GM12874 (cell line): ENCODE results near the gene CYP46A1.

Experiments
- TF ChIP-seq, protein P1 (sequence below): IDR thresholded peaks from 2 replicates; pipeline ENCODE4 v1.5.1; 2011; ENCODE audit warnings: low read depth, mild to moderate bottlenecking, control low read depth, low read length, moderate library complexity; ENCODE audit not compliant: insufficient read depth

Gene CYP46A1

DNA sequence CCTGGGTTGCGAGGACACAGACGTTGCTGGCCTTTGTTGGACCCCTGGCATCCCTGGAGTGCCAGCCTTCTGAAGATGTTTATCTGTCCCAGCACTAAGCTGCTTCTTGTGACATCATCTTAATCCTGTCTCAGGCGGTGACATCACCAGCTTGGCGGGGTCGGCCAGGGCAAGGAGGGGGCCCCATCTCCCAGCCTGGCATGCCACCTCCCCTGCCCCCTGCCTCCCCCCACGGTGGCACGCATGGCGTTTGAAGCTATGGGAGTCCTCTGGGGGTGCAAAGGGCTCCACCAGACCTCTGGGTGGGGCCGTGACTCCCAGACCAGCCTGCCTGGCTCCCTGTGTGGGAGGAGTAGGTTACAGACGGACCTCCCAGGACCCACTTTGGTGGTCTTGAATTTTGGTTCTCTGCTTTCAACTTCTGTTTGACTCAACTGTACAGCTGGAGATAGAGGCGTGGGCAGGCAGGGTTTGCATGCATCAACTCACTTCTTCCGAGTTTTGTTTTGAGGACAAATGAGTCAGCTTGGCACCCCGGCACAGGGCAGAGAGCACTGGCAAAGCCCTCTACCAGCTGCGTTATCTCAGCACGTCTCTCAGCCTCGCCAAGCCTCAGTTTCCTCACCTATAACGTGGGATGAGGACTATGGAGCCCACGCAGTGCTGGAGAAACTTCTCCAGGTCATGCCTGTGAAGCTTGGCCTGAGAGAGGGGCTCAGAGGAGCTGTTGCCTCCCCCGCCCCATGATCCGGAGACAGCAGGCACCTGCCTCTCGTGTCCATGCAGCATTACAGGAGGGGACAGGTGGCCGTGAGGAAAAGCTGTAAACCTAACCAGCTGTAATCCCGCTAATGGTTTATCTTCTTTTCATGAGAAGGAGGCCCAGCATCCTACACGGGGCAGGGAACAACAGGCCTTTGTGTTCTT, 70.3 kb downstream of the CYP46A1 start:
- TF ChIP-seq, protein P1, sequence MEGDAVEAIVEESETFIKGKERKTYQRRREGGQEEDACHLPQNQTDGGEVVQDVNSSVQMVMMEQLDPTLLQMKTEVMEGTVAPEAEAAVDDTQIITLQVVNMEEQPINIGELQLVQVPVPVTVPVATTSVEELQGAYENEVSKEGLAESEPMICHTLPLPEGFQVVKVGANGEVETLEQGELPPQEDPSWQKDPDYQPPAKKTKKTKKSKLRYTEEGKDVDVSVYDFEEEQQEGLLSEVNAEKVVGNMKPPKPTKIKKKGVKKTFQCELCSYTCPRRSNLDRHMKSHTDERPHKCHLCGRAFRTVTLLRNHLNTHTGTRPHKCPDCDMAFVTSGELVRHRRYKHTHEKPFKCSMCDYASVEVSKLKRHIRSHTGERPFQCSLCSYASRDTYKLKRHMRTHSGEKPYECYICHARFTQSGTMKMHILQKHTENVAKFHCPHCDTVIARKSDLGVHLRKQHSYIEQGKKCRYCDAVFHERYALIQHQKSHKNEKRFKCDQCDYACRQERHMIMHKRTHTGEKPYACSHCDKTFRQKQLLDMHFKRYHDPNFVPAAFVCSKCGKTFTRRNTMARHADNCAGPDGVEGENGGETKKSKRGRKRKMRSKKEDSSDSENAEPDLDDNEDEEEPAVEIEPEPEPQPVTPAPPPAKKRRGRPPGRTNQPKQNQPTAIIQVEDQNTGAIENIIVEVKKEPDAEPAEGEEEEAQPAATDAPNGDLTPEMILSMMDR = no peak

DNA sequence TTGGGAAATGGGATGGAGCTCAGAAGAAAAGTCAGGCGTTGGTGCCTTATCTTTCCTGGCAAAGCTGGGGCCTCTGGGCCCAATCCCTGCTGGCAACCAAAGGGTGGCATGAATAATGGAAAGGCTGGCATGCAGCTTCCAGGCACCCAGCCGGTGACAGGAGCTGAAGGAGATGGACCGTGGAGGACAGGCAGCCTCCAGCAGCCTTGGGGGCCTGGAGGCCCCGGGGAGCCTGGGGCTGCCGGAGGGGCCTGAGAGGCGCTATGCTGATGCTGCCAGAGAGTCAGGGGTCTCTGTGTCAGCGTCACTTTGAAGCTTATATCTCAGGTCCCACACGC, 70.9 kb downstream of the CYP46A1 start:
- TF ChIP-seq, protein P1 = no peak

DNA sequence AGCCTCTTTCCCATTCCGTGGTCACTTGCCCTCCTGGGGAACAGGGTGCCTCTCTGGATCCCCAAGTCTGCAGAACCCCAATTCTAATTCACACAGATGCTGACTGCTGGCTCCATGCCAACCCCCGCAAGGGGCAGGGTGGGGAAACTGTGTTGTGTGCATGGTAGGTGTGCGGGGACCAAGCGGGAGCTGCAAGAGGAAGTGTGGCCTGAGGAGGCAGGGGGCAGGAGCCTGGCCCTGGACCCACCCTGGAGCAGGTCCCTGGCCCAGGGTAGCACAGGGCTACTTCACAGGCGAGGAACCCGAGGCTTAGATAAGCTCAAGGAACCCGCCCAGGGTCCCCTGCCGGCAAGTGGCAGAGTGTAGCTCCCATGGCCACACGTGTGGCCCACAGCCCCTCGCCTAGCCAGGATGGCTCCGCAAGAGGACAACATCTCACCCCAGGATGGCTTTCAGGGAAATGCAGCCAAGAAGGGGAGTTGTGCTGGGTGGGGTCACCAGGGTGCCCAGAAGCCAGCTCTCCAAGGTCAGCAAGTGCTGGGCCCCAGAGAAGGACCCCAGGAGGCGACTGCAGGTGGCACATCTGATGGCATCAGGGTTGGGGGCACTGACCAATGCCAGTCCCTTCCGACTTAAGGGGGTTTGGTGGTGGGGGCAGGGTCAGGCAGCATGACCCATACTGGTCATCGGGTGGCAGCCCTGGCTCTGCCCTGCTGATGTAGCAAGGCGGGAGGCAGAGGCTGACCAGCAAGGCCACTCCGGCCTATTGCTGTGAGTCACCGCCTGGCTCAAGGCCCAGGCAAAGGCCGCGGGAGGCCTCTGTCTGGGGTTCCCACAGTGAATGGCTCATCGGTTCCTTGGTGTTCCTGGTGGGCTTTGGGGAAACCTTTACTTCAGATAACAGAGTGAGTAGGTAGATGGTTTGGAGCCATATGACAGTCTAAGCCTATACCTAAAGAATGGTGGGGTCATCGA, 71.8 kb downstream of the CYP46A1 start:
- TF ChIP-seq, protein P1 = no peak

DNA sequence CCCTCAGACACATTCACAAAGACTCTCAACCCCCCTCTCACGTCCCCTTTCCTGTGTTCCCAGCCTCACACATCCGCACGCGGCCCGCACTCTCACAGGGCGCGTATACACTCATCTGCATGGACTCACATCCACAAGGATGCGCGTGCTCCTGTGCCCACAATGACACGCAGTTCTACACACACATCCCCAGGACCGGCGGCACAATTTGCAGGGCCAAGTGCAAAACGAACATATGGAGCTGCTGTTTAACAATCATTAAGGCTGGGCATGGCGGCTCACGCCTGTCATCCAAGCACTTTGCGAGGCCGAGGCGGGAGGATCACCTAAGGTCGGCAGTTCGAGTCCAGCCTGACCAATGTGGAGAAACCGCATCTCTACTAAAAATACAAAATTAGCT, 72.7 kb downstream of the CYP46A1 start:
- TF ChIP-seq, protein P1 = no peak

DNA sequence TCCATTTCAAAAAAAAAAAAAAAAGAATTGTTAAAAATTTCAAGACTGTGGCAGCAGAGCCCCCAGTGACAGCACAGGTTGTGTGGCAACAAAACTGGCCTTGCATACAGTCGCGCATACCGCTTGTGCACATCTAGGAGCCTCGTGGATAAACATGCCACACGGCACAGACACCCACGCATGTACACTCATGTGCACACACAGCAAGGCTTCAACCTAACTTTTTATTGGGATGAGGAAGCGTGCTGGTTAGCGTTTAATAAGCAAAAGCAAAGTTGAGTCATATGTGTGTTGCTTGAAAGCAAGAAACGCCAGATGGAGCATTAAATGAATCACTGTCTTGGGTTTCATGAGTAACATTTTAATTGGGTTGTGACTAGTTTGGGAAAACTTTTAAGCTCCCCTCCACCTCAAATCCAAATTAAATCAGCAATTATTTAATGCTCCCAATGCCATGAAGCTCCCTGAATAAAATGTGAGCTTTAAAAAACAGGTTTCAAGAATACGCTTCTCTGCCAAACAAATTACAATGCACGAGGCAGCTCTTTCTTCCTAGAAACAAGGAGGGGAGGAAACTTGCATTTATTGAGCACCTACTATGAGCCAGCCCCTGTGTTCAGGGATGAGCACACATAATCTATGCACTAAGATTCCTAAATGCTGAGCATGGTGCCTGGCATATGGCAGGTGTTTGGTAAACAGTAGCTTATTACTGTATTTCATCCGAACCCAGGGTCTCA, 73.4 kb downstream of the CYP46A1 start:
- TF ChIP-seq, protein P1 = no peak

DNA sequence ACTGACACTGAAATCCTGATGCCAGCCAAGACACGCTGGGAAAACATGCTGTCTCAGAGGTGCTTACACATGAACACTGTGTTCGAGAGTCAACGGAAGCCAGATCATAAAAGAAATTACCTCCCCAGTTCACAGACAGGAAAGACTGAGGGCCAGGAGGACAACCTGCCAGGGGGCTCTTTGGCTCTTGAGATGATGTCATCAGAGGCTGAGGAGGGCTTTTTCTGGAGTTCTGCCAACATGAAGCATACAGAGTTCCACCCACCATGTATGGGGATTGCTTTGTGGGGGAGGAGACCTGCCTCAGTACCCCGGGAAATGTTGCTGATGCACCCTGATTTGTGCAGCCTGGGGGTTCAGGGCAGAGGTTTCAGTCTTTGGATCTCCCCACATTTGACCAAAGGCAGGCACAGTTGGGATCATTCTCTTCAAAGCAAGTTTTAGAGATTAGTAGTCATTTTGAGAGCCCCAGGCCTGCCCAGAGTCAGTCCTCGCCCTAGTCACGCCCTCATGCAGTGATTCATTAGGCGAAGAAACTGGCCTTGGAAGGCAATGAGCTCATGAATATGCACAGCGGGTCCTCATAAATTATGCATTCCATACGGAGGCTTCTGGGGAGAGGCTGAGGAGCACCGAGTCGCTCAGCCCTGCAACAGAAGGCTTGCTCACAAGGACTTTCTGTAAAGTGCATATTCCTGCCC, 74.2 kb downstream of the CYP46A1 start:
- TF ChIP-seq, protein P1 = no peak
